Measurements from ENCODE around the gene NRL. TPM values are rescaled to one million over a fixed set of nuclear protein-coding genes. Genes with fewer than 3 reads are reported as not detected.

Gene NRL
- total RNA-seq, 1 experiment from 2014 or later: 2.5 TPM

DNA sequence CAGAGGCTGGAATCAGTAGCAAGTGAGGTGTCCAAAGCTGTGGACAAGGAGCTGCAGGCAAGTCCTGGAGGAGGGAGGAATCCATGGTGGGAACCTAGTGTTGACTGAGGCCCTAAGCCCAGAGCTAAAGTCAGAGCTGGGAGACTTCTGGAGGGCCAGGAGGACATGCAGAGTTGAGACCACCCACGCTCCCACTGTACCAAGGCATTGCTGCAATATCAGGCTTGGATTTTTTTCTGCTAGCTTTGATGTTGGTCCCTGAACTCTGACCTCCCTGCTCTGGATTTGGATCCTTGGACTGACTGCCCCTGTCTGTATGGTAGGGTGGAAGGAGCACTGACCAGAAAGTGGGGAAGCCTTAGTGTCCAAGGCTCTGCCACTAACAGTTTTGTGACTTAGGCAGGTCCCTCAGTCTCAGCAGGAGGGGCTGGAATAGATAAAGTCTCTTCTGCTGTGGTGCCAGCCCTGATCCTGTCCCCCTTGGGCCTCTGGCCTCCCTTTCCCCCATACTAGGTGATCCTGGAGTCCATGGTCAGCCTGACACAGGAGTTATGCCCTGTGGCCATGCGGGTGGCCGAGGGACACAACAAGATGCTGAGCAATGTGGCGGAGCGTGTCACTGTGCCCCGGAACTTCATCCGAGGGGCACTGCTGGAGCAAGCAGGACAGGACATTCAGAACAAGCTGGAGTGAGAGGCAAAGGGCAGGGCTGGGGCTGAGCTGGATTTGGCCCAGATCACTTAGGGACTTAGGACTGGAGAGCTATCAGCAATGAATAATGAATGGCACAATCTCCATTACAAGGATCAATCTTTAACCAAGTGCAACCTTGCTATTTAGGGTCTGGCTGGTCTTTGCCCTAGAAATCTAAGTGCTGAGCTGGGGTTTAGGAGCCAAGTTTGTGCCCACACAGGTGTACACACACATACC is 53.5 kb downstream of the NRL start:
- Histone ChIP-seq H2BK15ac (ENCODE audit: low read depth, low read length) (no peak overlapping the region), H3K4me2 (ENCODE audit: insufficient read depth, insufficient read length, low read length) (no peak overlapping the region), H3K27me3 (ENCODE audit: insufficient read depth, low read length) (no peaks in the 10 kb centered on the region), H2BK12ac (ENCODE audit: insufficient read length, low read depth, low read length) (no peak overlapping the region), H2AK5ac (ENCODE audit: insufficient read length, low read length) (no peak overlapping the region), H2BK5ac (ENCODE audit: insufficient read length, low read length) (no peak overlapping the region), H3K23ac (ENCODE audit: insufficient read length, low read depth, low read length) (no peak overlapping the region), H4K20me1 (ENCODE audit: control insufficient read depth, insufficient read depth, insufficient read length) (peaks cover 2% of the 10 kb centered on the region), H3K56ac (ENCODE audit: insufficient read length, low read depth, low read length) (no peak overlapping the region), H3K14ac (ENCODE audit: insufficient read depth, low read length) (no peak overlapping the region), H2BK20ac (ENCODE audit: low read depth, low read length, poor library complexity, severe bottlenecking) (no peak overlapping the region), H2AFZ (ENCODE audit: low read length) (no peak overlapping the region), H3K23me2 (ENCODE audit: insufficient read length, low read depth, low read length, poor library complexity, severe bottlenecking) (no peaks in the 10 kb centered on the region), H3K9ac (ENCODE audit: extremely low read depth, insufficient read length, low read length) (no peak overlapping the region), H3K9me3 (ENCODE audit: control insufficient read depth, low read depth, low read length) (no peaks in the 10 kb centered on the region), H3T11ph (ENCODE audit: low read length) (no peak overlapping the region), H2BK120ac (ENCODE audit: low read depth, low read length, poor library complexity, severe bottlenecking) (no peak overlapping the region), H4K8ac (replicated peaks; ENCODE audit: insufficient read length, low read depth, low read length) (no peak overlapping the region), H4K5ac (ENCODE audit: insufficient read length, low read depth, low read length) (no peak overlapping the region), H3K79me2 (ENCODE audit: insufficient read depth, low read length) (no peaks in the 10 kb centered on the region), H3K4me1 (ENCODE audit: insufficient read depth, low read length) (no peaks in the 10 kb centered on the region), H4K91ac (ENCODE audit: insufficient read length, low read depth, low read length) (no peak overlapping the region), H3K18ac (ENCODE audit: insufficient read length, low read depth, low read length) (no peak overlapping the region), H3K79me1 (ENCODE audit: insufficient read depth, low read depth, low read length, poor library complexity, severe bottlenecking) (no peaks in the 10 kb centered on the region), H3K27ac (ENCODE audit: insufficient read length, low read depth, low read length) (no peak overlapping the region), H3K4ac (ENCODE audit: low read depth, low read length) (no peak overlapping the region)
- Mint-ChIP-seq H3K27me3 (ENCODE audit: low read depth) (no peaks in the 10 kb centered on the region; the same call in 1 of the 2 replicates), H3K36me3 (ENCODE audit: insufficient read depth in 1 of 3, low read depth in 3 of 3) (peaks cover 3 to 7% (median 4%) of the 10 kb centered on the region in 3 experiments; a peak in 5 of 7 replicates), H3K9me3 (no peaks in the 10 kb centered on the region), H3K4me3 (peak overlapping the region in 1 of 2 experiments; percentile 19; a peak in 1 of 5 replicates), H3K4me1 (peaks cover 2 to 11% of the 10 kb centered on the region in 2 experiments; a peak in 3 of 4 replicates), H3K27ac (peak overlapping the region in 1 of 3 experiments; percentile 75; a peak in 3 of 7 replicates)
- TF ChIP-seq, protein P1, sequence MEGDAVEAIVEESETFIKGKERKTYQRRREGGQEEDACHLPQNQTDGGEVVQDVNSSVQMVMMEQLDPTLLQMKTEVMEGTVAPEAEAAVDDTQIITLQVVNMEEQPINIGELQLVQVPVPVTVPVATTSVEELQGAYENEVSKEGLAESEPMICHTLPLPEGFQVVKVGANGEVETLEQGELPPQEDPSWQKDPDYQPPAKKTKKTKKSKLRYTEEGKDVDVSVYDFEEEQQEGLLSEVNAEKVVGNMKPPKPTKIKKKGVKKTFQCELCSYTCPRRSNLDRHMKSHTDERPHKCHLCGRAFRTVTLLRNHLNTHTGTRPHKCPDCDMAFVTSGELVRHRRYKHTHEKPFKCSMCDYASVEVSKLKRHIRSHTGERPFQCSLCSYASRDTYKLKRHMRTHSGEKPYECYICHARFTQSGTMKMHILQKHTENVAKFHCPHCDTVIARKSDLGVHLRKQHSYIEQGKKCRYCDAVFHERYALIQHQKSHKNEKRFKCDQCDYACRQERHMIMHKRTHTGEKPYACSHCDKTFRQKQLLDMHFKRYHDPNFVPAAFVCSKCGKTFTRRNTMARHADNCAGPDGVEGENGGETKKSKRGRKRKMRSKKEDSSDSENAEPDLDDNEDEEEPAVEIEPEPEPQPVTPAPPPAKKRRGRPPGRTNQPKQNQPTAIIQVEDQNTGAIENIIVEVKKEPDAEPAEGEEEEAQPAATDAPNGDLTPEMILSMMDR (conservative IDR thresholded peaks at IDR 0.05): no peak
- WGBS (ENCODE audit: extremely low coverage, insufficient read length, low lambda C conversion rate): no CpG with 5 or more reads among the region's 7 CpGs
- no peak for DNase-seq

Measured in H9 (cell line).